SKM-1 treated with dmso at 0.1 percent for 144 hours (cell line): ENCODE data around the gene CRK.

ENCODE experiments used
- DNase-seq: peaks from one replicate; lab custom pipeline; 2025; ENCODE audit not compliant: unreplicated experiment; lab: John Stamatoyannopoulos, UW

Gene CRK

GRCh38 chr17:1486802-1487695 lies 31.0 kb upstream of the CRK start:
- no peak for DNase-seq

GRCh38 chr17:1485423-1486376 lies 29.7 kb upstream of the CRK start:
- DNase-seq: no peak

GRCh38 chr17:1484676-1485422 lies 28.8 kb upstream of the CRK start:
- DNase-seq: no peak

GRCh38 chr17:1484060-1484535 lies 28.1 kb upstream of the CRK start:
- DNase-seq: no peak

- DNase-seq: no peak
Measured at GRCh38 chr17:1482680-1483079, 26.6 kb upstream of the CRK start.

GRCh38 chr17:1481736-1482135 lies 25.7 kb upstream of the CRK start:
- no peak for DNase-seq

GRCh38 chr17:1480747-1481465 lies 24.9 kb upstream of the CRK start:
- DNase-seq: no peak

GRCh38 chr17:1478418-1478817 lies 22.4 kb upstream of the CRK start:
- no peak for DNase-seq

GRCh38 chr17:1475321-1475854 lies 19.4 kb upstream of the CRK start:
- DNase-seq: no peak

GRCh38 chr17:1474402-1475189 lies 18.6 kb upstream of the CRK start:
- DNase-seq: no peak

- DNase-seq: no peak
Measured at GRCh38 chr17:1473841-1474240, 17.8 kb upstream of the CRK start.

GRCh38 chr17:1473170-1473569 lies 17.1 kb upstream of the CRK start:
- no peak for DNase-seq

GRCh38 chr17:1471911-1472821 lies 16.1 kb upstream of the CRK start:
- DNase-seq: no peak

- no peak for DNase-seq
Measured at GRCh38 chr17:1471490-1471889, 15.5 kb upstream of the CRK start.

- DNase-seq: no peak
Measured at GRCh38 chr17:1470755-1471462, 14.9 kb upstream of the CRK start.

- no peak for DNase-seq
Measured at GRCh38 chr17:1470071-1470754, 14.2 kb upstream of the CRK start.

GRCh38 chr17:1469231-1469852 lies 13.3 kb upstream of the CRK start:
- no peak for DNase-seq
